GM19025 (cell line): ENCODE results near the gene OR52B4.
"Not testable (repeated sequence)": the region's sequence is repeated elsewhere in the genome, so short reads cannot be mapped to it uniquely, and the experiment has no call there.

ENCODE experiments used
- ATAC-seq: cut with Tn5 transposase; IDR thresholded peaks from one replicate; pipeline ENCODE4 v1.9.1; 2021; ENCODE audit warnings: mild to moderate bottlenecking, low read depth, moderate library complexity; ENCODE audit not compliant: unreplicated experiment

OR52B4 gene

DNA sequence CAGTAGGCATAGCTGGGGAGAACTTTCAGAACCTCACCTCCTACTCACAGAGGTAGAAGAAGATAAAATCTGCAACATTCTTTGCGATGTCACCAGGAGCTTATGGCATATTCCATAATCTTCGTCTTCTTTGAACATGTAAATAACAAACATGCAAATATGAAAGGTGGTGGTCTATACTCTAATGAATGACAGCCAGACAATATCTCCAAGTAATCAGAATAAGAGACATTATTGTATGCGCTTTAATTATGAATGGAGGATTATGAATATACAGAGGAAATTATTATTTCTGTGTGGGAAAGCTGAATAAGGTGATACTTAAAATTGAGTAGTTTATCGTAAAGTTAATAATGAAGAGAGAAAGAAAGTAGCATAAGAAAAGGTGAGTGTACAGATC, at the start of gene OR52B4:
TSS of gene OR52B4 (minus strand) at position 101 of the 400 bp plus-strand sequence. CDS start at position 10, 91 bp downstream.
- no peak for ATAC-seq

DNA sequence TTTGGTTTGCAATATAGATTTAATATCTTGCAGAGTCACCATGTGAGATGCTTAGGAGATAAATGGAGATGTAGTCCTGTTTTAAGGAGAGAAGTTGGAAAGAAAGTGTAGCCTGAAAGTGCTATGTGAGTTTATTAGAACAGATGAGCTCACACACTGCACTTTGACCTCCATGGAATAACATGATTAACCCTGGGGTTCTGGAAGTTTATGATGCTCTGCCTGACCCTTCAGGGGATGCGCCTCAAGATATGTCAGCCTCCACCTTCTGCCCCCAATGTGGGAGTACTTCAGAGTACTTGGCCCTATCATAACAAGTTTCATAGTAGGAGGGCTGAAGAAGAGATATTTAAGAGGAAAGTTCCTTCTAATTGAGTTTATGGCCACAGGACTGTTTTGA, 48.6 kb upstream of the OR52B4 start:
- no peak for ATAC-seq

DNA sequence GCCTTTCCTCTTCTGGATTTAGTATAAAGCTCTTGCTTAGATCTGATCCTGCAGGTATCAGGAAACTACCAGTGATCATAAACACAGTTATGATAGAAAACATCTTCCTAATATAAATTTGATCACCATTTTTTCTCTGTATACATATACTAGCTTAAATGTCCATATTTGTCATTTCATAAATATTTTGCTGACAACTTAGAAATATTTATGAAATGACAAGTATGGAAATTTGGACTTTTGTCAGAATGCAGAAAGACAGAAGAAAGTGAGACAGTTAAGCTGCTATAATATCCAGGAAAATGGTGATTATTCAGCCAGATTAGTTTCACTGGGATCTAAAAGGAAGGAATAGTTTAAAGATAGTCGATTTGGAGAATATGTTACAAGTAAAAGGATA, 48.1 kb upstream of the OR52B4 start:
- no peak for ATAC-seq

DNA sequence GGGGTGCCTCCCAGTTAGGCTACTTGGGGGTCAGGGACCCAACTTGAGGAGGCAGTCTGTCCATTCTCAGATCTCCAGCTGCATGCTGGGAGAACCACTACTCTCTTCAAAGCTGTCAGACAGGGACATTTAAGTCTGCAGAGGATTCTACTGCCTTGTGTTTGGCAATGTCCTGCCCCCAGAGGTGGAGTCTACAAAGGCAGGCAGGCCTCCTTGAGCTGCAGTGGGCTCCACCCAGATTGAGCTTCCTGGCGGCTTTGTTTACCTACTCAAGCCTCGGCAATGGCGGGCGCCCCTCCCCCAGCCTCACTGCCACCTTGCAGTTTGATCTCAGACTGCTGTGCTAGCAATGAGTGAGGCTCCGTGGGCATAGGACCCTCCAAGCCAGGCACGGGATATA, 38.0 kb upstream of the OR52B4 start:
- not testable (repeated sequence) for ATAC-seq

DNA sequence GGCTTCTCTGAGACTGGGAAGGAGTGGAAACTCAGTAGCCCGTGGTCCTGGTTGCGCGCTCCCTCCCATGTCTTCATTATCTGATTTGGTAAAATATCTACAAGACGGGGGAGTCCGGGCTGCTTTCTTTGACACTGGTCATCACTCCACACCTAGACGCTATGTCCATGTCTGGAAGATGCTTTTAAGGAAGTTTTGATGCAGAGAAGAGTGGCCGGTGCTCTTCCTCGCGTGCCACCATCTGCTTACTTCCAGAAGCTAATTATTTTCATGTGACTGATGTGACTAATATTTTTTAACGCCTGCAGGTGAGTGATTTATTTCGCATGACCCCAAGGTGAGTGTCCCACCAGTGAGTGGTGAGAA, 25.7 kb upstream of the OR52B4 start:
- ATAC-seq: peak; percentile 11

GRCh38 chr11:4393209-4393857, 25.1 kb upstream of the OR52B4 start, which contains the start of gene TRIM21:
Gene TRIM21, minus strand, starts transcription at chr11:4393702. Its CDS starts 3,293 bp downstream, at chr11:4390409.
- peak; percentile 100 for ATAC-seq

DNA sequence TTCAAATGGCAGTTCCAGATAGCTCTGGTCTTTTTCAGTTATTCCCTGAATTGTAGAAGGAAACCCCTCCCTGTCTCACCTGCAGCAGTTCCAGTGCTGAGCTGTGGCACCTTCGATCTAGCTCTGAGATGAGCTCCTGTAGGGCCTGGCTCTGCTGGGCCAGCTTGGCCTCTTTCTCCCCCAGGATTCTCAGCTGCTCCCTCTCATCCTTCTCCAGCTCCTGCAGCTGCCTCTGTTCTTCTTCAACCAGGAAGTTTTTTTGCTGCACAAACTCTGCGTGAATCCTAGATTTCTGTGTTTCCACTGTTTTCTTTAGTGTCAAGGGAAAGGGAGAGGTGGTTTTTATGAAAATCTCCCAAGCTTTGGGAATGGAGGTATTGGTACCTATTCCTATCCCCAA, 20.0 kb upstream of the OR52B4 start:
- ATAC-seq: no peak

GRCh38 chr11:4385978-4386740, 18.0 kb upstream of the OR52B4 start:
- no peak for ATAC-seq

GRCh38 chr11:4381901-4382300, 13.7 kb upstream of the OR52B4 start:
- ATAC-seq: no peak

- ATAC-seq: no peak
Observed at GRCh38 chr11:4375431-4376140, 7.4 kb upstream of the OR52B4 start.

DNA sequence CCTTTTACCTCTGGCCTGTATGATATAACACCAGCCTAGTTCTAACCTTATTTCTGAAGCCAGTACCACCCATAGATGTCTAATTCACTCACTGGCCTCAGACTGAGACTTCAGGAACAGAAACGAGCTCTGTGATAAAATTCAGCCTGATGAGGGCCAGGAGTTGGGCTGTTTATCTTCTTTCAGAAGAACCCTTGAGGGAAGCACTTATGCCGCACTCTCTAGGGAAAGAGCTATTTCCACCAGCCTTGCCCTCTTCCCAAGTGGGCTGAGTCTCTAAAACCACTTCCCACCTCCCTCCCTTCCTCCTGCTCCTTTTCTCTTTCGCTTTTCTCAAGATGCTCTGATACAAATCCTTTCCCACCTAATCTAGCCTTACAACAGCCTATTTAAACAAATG, 2.0 kb upstream of the OR52B4 start:
- no peak for ATAC-seq

- ATAC-seq: not testable (repeated sequence)
Observed at GRCh38 chr11:4348142-4348541, 20.0 kb downstream of the OR52B4 start.

DNA sequence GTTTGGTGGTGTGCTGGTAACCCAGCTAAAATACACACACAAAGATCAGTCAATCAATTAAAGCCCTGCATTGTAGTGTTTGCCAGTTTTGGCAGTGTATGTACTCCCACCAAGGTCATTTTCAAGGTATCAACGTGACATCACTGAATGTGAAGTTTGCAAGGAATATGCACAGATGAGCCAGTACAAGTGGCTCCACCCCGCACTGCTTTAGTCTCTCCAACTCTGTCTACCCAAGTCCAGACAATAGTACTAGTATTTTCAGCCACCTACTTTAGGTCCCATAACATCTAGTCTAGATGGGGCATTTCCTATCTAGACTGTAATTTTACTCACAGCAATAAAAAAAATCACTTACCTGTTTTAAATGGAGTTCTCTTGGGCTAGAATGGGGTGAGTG, 22.8 kb downstream of the OR52B4 start:
- not testable (repeated sequence) for ATAC-seq

DNA sequence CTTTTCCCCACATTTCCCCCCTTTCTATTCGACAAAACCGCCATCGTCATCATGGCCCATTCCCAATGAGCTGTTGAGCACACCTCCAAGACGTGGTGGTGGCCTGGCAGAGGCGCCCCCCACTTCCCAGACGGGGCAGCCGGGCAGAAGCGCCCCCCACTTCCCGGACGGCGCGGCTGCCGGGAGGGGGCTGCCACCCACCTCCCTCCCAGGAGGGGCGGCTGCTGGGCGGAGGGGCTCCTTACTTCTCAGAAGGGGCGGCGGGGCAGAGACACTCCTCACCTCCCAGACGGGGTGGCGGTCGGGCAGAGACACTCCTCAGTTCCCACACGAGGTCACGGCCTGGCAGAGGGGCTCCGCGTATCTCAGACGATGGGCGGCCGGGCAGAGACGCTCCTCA, 33.8 kb downstream of the OR52B4 start:
- ATAC-seq: not testable (repeated sequence)
